BLaER1 (cell line): ENCODE results near the gene RIPOR2.

Experiments
- H3K27ac ChIP-seq: shearing (Covaris generic); formaldehyde crosslinking; 2 replicates; pipeline ENCODE4 v1.8.1; 2022
- H3K27me3 ChIP-seq: shearing (Covaris generic); formaldehyde crosslinking; 2 replicates; pipeline ENCODE4 v1.8.1; 2022
- H3K36me3 ChIP-seq: shearing (Covaris generic); formaldehyde crosslinking; 2 replicates; pipeline ENCODE4 v1.8.1; 2022
- H3K4me1 ChIP-seq: shearing (Covaris generic); formaldehyde crosslinking; 2 replicates; pipeline ENCODE4 v1.8.1; 2022
- H3K4me2 ChIP-seq: shearing (Covaris generic); formaldehyde crosslinking; 2 replicates; pipeline ENCODE4 v1.8.1; 2022
- H3K4me3 ChIP-seq: shearing (Covaris generic); formaldehyde crosslinking; 2 replicates; pipeline ENCODE4 v1.8.1; 2022
- H3K9ac ChIP-seq: shearing (Covaris generic); formaldehyde crosslinking; 2 replicates; pipeline ENCODE4 v1.8.1; 2022
- H3K9me3 ChIP-seq: shearing (Covaris generic); formaldehyde crosslinking; 2 replicates; pipeline ENCODE4 v1.8.1; 2022
- H4K20me1 ChIP-seq: shearing (Covaris generic); formaldehyde crosslinking; 2 replicates; pipeline ENCODE4 v1.8.1; 2022
- Cebpa-rat ChIP-seq: shearing (Covaris generic); IDR thresholded peaks from 2 replicates; pipeline ENCODE4 v1.8.1; 2022

Gene RIPOR2

GRCh38 chr6:24856901-24857670, 78.7 kb downstream of the RIPOR2 start:
- Histone ChIP-seq H4K20me1 (no peaks in the 10 kb centered on the region), H3K9me3 (no peaks in the 10 kb centered on the region), H3K9ac (0 out of 2 replicates have a peak overlapping the region, but pooled peaks have one; percentile 31), H3K36me3 (peaks cover 52% of the 10 kb centered on the region), H3K4me2 (peak overlapping the region; percentile 62), H3K4me3 (no peak overlapping the region), H3K27me3 (no peaks in the 10 kb centered on the region), H3K27ac (peak overlapping the region; percentile 50), H3K4me1 (peaks cover 58% of the 10 kb centered on the region)
- TF ChIP-seq Cebpa-rat, result no peak

- TF ChIP-seq Cebpa-rat, result no peak
- H3K27ac ChIP-seq, result peak overlapping the region; percentile 50
- no peak overlapping the region for H3K9ac ChIP-seq
- H3K27me3 ChIP-seq, result no peaks in the 10 kb centered on the region
- no peak overlapping the region for H3K4me3 ChIP-seq
- H3K4me1 ChIP-seq, result peaks cover 54% of the 10 kb centered on the region
- H3K4me2 ChIP-seq, result peak overlapping the region; percentile 62
- peaks cover 53% of the 10 kb centered on the region for H3K36me3 ChIP-seq
- no peaks in the 10 kb centered on the region for H4K20me1 ChIP-seq
- H3K9me3 ChIP-seq, result no peaks in the 10 kb centered on the region
Measured at GRCh38 chr6:24856246-24856599, 79.5 kb downstream of the RIPOR2 start.

- Histone ChIP-seq H3K27ac (no peak overlapping the region), H3K36me3 (peaks cover 54% of the 10 kb centered on the region), H3K4me1 (peaks cover 54% of the 10 kb centered on the region), H3K4me2 (peak overlapping the region; percentile 62), H3K9me3 (no peaks in the 10 kb centered on the region), H3K27me3 (no peaks in the 10 kb centered on the region), H3K9ac (peak overlapping the region; percentile 22; the same call in 1 of the 2 replicates), H3K4me3 (no peak overlapping the region), H4K20me1 (no peaks in the 10 kb centered on the region)
- no peak for TF ChIP-seq Cebpa-rat
Measured at GRCh38 chr6:24855395-24856245, 80.1 kb downstream of the RIPOR2 start.

DNA sequence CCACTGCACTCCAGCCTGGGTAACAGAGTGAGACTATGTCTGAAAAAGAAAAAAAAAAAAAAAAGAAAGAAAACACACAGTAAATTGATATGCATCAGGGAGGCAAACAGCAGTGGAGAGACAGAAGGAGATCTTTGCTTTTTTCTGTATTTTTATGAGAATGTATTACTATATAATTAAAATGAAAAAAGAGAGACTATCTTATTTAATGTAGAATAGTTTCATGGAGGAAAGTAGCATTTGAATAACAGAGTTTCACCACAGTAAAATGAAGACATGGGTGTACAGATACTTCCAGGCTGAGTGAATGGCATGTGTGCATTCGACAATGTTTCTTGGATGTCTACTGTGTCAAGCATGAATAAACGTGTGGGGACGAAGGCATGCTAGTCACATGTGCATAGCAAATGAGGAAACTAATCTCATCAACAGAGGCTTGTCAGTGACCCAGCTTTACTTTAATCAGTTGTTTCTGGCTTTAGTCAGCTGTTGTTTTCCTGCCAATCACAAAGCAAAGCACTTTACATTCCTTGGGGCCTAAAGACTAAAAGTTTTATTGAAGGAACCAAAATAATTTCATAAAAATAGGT, 81.6 kb downstream of the RIPOR2 start:
- no peaks in the 10 kb centered on the region for H3K27me3 ChIP-seq
- peaks cover 55% of the 10 kb centered on the region for H3K36me3 ChIP-seq
- no peaks in the 10 kb centered on the region for H4K20me1 ChIP-seq
- no peak overlapping the region for H3K4me3 ChIP-seq
- H3K4me2 ChIP-seq, result 0 out of 2 replicates have a peak overlapping the region, but pooled peaks have one; percentile 62
- no peak for TF ChIP-seq Cebpa-rat
- H3K9ac ChIP-seq, result no peak overlapping the region
- peaks cover 52% of the 10 kb centered on the region for H3K4me1 ChIP-seq
- H3K9me3 ChIP-seq, result no peaks in the 10 kb centered on the region
- no peak overlapping the region for H3K27ac ChIP-seq

DNA sequence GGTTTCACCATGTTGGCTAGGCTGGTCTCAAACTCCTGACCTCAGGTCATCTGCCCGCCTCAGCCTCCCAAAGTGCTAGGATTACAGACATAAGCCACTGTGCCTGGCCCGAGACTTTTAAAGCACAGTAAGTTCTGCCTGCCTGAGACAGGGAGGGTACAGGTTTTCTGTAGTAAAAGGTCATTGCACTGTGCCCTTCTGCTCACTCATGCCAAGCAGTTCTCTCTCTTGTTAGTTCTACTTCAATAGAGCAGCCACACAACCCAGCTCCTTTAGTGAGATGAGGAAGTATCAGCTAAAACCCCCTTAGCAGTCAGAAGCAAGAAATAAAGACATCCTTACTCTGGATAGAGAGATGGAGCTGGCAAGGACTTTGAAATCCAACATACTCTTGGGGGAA, 84.7 kb downstream of the RIPOR2 start:
- peaks cover 72% of the 10 kb centered on the region for H3K36me3 ChIP-seq
- no peak overlapping the region for H3K9ac ChIP-seq
- H3K27ac ChIP-seq, result no peak overlapping the region
- H3K9me3 ChIP-seq, result no peaks in the 10 kb centered on the region
- no peak overlapping the region for H3K4me3 ChIP-seq
- H4K20me1 ChIP-seq, result no peaks in the 10 kb centered on the region
- no peak overlapping the region for H3K4me2 ChIP-seq
- no peaks in the 10 kb centered on the region for H3K27me3 ChIP-seq
- TF ChIP-seq Cebpa-rat, result no peak
- peaks cover 21% of the 10 kb centered on the region for H3K4me1 ChIP-seq

DNA sequence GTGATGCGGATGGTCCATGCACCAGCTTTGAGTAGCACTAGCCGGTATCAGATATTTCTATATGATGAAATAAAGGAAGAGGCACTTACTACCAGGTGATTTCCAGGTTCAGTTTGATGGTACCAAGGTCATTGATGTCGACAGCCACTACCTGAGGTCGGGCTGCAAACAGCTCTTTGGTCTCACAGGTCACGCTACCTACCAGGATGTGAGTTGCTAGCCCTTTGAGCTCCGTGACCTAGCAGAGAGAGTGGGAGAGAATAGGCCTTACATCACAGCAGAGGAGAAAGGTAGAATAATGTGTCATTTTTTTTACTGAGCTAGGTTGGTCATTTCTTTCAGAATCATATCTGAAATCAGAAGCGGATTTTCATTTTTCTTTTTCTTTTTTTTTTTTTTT, 86.0 kb downstream of the RIPOR2 start:
- TF ChIP-seq Cebpa-rat, result no peak
- H3K27ac ChIP-seq, result no peak overlapping the region
- H3K4me2 ChIP-seq, result no peak overlapping the region
- peaks cover 86% of the 10 kb centered on the region for H3K36me3 ChIP-seq
- H3K4me3 ChIP-seq, result no peak overlapping the region
- no peaks in the 10 kb centered on the region for H3K9me3 ChIP-seq
- no peaks in the 10 kb centered on the region for H3K27me3 ChIP-seq
- no peak overlapping the region for H3K9ac ChIP-seq
- H4K20me1 ChIP-seq, result no peaks in the 10 kb centered on the region
- H3K4me1 ChIP-seq, result peaks cover 7% of the 10 kb centered on the region

DNA sequence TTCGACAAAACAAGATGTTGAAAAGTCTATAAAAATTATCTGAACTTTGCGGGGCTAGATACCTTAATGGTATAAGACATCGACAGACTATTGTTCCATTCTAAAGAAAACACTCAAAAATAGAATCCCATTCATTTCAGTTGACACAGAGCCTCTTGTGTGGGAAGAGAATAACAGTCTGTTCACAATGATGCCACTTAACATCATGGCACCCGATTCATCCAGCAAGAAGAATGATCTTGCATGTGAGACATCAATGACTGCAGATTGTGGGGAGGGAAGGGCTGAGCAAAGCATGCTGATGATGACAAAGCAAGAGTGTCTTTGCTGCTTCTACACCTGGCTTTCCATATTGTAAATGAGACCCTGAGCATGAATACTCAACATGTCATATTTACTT, 87.3 kb downstream of the RIPOR2 start:
- no peak for TF ChIP-seq Cebpa-rat
- Histone ChIP-seq H3K27me3 (no peaks in the 10 kb centered on the region), H3K4me2 (no peak overlapping the region), H3K9ac (no peak overlapping the region), H3K27ac (no peak overlapping the region), H3K4me3 (no peak overlapping the region), H3K4me1 (no peaks in the 10 kb centered on the region), H3K9me3 (no peaks in the 10 kb centered on the region), H4K20me1 (no peaks in the 10 kb centered on the region), H3K36me3 (peaks cover 82% of the 10 kb centered on the region)

DNA sequence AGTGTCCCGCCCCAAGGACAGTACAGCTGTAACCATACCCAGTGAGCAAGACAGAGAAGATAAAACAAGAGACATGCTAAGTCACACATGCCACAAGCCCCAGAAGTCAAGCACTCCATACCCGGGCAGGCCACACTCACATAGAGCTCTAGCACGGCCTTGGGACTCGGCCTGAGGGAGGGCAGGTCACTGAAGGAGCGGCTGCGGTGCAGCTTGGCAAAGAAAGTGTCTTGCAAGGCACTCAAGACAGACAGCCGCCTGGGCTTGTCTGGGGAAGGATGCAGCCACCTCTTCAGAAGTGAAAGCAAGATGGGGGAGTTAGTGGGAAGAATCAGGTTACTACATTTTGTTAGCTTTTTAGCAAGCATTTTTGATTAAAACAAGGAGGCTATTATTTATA, 88.4 kb downstream of the RIPOR2 start:
- no peak overlapping the region for H3K9ac ChIP-seq
- H4K20me1 ChIP-seq, result no peaks in the 10 kb centered on the region
- H3K27me3 ChIP-seq, result no peaks in the 10 kb centered on the region
- no peaks in the 10 kb centered on the region for H3K9me3 ChIP-seq
- no peaks in the 10 kb centered on the region for H3K4me1 ChIP-seq
- H3K36me3 ChIP-seq, result peaks cover 84% of the 10 kb centered on the region
- no peak overlapping the region for H3K4me3 ChIP-seq
- no peak overlapping the region for H3K4me2 ChIP-seq
- no peak for TF ChIP-seq Cebpa-rat
- no peak overlapping the region for H3K27ac ChIP-seq

GRCh38 chr6:24845578-24845977, 90.2 kb downstream of the RIPOR2 start:
- Histone ChIP-seq H3K9me3 (no peaks in the 10 kb centered on the region), H3K9ac (no peak overlapping the region), H3K4me1 (no peaks in the 10 kb centered on the region), H3K27me3 (no peaks in the 10 kb centered on the region), H3K36me3 (peaks cover 87% of the 10 kb centered on the region), H4K20me1 (no peaks in the 10 kb centered on the region), H3K4me2 (no peak overlapping the region), H3K27ac (no peak overlapping the region), H3K4me3 (no peak overlapping the region)
- TF ChIP-seq Cebpa-rat, result no peak

GRCh38 chr6:24844903-24845302, 90.9 kb downstream of the RIPOR2 start:
- H4K20me1 ChIP-seq, result no peaks in the 10 kb centered on the region
- peaks cover 87% of the 10 kb centered on the region for H3K36me3 ChIP-seq
- no peaks in the 10 kb centered on the region for H3K4me1 ChIP-seq
- TF ChIP-seq Cebpa-rat, result no peak
- H3K4me3 ChIP-seq, result no peak overlapping the region
- no peak overlapping the region for H3K9ac ChIP-seq
- no peaks in the 10 kb centered on the region for H3K9me3 ChIP-seq
- H3K27me3 ChIP-seq, result no peaks in the 10 kb centered on the region
- no peak overlapping the region for H3K27ac ChIP-seq
- H3K4me2 ChIP-seq, result no peak overlapping the region
